ENCODE measurements around the gene ARHGAP31. TPM values are rescaled to one million over a fixed set of nuclear protein-coding genes. Genes with fewer than 3 reads are reported as not detected.
"Not testable (repeated sequence)": the region's sequence is repeated elsewhere in the genome, so short reads cannot be mapped to it uniquely, and the experiment has no call there.

ARHGAP31 gene
- total RNA-seq, 4 donors from 2014 or later: 21.8 to 48.7 (median 22.9) TPM

DNA sequence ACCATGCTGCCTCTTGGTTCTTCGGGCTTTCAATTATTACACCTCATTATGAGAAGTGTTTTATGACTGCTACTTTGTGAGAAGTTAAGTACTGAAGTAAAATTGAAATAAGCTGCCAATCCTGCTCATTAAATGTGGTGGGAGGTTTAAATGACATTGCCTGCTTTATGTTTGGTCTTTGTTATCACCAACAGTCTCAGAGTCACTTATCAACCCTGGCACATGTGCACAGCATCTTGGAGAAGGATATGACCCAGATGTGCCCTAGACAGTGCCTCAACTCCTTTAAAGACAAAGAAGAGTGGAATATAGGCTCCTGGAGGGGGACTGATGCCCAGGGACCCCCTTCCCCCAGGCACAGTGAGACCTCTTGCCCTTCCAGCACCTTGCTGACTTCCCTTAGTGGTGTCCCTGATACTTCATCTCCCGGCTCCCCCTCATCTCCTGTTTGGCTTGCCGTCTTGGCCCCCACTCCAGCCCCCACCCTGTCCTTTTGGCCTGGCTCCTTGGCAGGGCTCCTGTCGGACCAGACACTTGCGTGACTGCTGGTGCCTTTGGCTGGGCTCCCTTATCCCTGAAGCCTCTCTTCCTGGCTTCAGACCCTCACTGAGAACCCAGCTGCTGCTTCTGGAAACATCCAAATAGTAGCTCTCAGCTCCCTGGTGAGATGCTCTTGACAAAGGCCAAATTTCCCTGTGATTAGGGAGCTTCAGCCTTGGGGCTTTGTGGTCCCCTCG is 39.8 kb downstream of the ARHGAP31 start:
- DNase-seq (ENCODE audit: low spot score in 2 of 2): no peak

GRCh38 chr3:119336823-119337222 is 42.6 kb downstream of the ARHGAP31 start:
- no peak for DNase-seq (ENCODE audit: low spot score in 2 of 2)
- TF ChIP-seq POLR2A (IDR thresholded peaks at IDR 0.05): no peak
- TF ChIP-seq, protein P1, sequence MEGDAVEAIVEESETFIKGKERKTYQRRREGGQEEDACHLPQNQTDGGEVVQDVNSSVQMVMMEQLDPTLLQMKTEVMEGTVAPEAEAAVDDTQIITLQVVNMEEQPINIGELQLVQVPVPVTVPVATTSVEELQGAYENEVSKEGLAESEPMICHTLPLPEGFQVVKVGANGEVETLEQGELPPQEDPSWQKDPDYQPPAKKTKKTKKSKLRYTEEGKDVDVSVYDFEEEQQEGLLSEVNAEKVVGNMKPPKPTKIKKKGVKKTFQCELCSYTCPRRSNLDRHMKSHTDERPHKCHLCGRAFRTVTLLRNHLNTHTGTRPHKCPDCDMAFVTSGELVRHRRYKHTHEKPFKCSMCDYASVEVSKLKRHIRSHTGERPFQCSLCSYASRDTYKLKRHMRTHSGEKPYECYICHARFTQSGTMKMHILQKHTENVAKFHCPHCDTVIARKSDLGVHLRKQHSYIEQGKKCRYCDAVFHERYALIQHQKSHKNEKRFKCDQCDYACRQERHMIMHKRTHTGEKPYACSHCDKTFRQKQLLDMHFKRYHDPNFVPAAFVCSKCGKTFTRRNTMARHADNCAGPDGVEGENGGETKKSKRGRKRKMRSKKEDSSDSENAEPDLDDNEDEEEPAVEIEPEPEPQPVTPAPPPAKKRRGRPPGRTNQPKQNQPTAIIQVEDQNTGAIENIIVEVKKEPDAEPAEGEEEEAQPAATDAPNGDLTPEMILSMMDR (IDR thresholded peaks at IDR 0.05): no peak
- 94 to 98% methylated on average over 5 of the region's 5 CpGs for WGBS, 2 donors
- intact Hi-C loops (cut with DNase I; ENCODE audit: low total_unique reads): no loop called here
- no peak overlapping the region for H3K4me3 ChIP-seq (ENCODE audit: low read depth, poor library complexity, severe bottlenecking)

More for the DNA sequence above, 39.8 kb downstream of the ARHGAP31 start:
- WGBS, 2 donors: 56 to 70% methylated on average over 6 of the region's 6 CpGs
- intact Hi-C loops (cut with DNase I; ENCODE audit: low total_unique reads): no loop called here
- TF ChIP-seq POLR2A (IDR thresholded peaks at IDR 0.05): no peak
- TF ChIP-seq, protein P1 (IDR thresholded peaks at IDR 0.05): no peak
- no peak overlapping the region for H3K4me3 ChIP-seq (ENCODE audit: low read depth, poor library complexity, severe bottlenecking)

DNA sequence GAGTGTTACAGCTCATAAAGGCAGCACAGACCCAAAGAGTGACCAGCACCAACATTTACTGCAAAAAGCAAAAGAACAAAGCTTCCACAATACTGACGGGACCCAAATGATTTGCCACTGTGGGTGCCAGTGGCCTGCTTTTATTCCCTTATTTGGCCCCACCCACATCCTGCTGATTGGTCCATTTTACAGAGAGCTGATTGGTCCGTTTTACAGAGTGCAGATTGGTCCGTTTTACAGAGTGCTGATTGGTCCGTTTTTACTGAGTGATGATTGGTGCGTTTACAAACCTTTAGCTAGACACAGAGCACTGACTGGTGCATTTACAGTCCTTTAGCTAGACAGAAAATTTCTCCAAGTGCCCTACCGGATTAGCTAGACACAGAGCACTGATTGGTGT is 43.2 kb downstream of the ARHGAP31 start:
- intact Hi-C loops (cut with DNase I; ENCODE audit: low total_unique reads); DNase-seq (ENCODE audit: low spot score in 2 of 2); H3K4me3 ChIP-seq (ENCODE audit: low read depth, poor library complexity, severe bottlenecking): not testable (repeated sequence)
- 95 to 98% methylated on average over 6 of the region's 6 CpGs for WGBS, 2 donors

- H3K4me3 ChIP-seq (ENCODE audit: low read depth, poor library complexity, severe bottlenecking): no peak overlapping the region
- TF ChIP-seq, protein P1 (IDR thresholded peaks at IDR 0.05): no peak
- TF ChIP-seq POLR2A (IDR thresholded peaks at IDR 0.05): no peak
- no peak for DNase-seq (ENCODE audit: low spot score in 2 of 2)
- intact Hi-C loops (cut with DNase I; ENCODE audit: low total_unique reads): no loop called here
Observed at GRCh38 chr3:119338754-119339153, 44.6 kb downstream of the ARHGAP31 start.

- intact Hi-C loops (cut with DNase I; ENCODE audit: low total_unique reads): no loop called here
- no peak for DNase-seq (ENCODE audit: low spot score in 2 of 2)
- H3K4me3 ChIP-seq (ENCODE audit: low read depth, poor library complexity, severe bottlenecking): no peak overlapping the region
- 77 to 81% methylated on average over 1 of the region's 1 CpG for WGBS, 2 donors
- TF ChIP-seq, protein P1 (IDR thresholded peaks at IDR 0.05): no peak
- no peak for TF ChIP-seq POLR2A (IDR thresholded peaks at IDR 0.05)
Observed at GRCh38 chr3:119340014-119340413, 45.8 kb downstream of the ARHGAP31 start.

DNA sequence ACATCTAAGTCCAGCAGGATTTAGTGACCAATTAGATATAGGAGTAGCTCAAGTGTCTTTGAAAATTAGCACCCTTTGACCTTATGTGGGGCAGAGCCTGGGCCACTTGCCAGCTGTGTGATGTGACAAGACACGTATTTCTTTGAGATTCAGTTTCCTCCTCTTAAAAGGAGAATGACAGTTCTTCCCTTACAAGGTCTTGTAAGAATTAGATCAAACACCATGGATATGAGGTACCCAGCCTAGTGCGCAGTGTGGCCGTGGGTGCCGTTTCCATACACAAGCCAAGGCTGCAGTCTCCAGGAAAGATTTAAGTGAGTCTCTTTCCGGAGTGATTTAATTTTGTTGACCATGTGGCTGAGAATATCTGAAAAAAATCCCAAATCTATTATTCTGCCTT is 46.3 kb downstream of the ARHGAP31 start:
- H3K4me3 ChIP-seq (ENCODE audit: low read depth, poor library complexity, severe bottlenecking): no peak overlapping the region
- TF ChIP-seq, protein P1 (IDR thresholded peaks at IDR 0.05): no peak
- DNase-seq (ENCODE audit: low spot score in 2 of 2): no peak
- WGBS, 2 donors: 69 to 70% methylated on average over 5 of the region's 5 CpGs
- intact Hi-C loops (cut with DNase I; ENCODE audit: low total_unique reads): no loop called here
